NK-92 (cell line): ENCODE results near the gene ITPRIPL2.

Experiments used
- DNase-seq: peaks from one replicate; lab custom pipeline; 2025; ENCODE audit not compliant: unreplicated experiment; lab: John Stamatoyannopoulos, UW

ITPRIPL2 gene

DNA sequence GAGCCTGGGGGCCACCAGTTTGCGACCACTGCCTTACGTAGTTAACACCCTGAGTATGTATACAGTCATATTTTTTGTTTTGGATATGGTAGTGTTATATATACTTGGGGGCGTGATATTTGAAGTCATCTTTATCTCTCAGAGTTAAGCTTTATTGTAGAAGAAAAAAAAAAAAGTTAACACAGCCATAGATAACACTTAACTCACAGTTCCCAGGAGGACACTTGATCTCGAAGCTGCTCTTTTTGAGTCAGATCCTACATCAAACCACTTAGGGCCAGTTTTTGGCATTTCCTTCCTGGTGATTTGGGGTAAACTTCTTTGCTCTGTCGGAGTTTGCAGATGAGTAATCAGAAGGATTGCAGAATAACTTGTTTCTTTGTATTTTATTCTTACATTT, 5.8 kb downstream of the ITPRIPL2 start:
- DNase-seq: no peak

GRCh38 chr16:19123535-19124178, 9.9 kb downstream of the ITPRIPL2 start:
- no peak for DNase-seq

- no peak for DNase-seq
Observed at GRCh38 chr16:19126300-19126699, 12.5 kb downstream of the ITPRIPL2 start.

DNA sequence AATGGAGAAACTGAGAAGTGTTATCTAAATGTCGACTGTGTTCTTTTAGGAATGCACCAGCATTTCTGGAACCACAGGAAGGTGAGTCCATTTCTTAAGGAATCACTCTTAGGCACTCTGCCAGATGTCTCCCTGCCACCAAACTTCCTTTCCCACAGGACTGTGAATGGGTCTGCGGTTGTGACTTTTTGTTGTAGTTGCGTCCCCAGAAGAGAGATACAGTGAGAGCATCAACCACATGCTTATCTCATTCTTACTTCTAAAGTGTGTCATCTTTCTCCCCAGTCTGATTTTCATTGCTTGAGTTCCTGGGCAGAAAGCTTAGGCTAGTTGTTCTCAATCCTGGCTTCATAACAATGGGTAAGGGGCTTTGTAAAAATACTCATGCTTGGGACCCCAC, 13.4 kb downstream of the ITPRIPL2 start:
- DNase-seq: no peak

DNA sequence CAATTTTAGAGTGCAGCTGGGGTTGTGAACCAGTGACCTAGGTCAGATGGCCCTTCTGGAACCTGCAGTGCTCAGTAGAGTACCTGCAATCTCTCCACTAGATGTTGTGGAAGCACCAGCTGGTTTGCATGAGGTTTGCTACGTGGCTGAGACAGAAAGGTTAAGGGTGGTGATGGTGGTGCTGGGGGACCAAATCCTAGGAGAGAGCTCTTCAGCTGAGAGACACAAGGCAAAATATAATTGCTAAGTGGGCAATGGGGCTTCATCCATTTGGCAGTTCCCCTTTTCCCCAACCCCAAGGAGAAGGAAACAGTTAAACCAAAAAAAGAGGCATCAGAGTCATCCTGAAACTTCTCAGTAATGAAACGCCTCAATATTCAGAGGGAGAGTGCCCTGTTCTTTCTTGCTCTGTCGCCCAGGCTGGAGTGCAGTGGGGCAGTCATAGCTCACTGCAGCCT, 13.9 kb downstream of the ITPRIPL2 start:
- no peak for DNase-seq

DNA sequence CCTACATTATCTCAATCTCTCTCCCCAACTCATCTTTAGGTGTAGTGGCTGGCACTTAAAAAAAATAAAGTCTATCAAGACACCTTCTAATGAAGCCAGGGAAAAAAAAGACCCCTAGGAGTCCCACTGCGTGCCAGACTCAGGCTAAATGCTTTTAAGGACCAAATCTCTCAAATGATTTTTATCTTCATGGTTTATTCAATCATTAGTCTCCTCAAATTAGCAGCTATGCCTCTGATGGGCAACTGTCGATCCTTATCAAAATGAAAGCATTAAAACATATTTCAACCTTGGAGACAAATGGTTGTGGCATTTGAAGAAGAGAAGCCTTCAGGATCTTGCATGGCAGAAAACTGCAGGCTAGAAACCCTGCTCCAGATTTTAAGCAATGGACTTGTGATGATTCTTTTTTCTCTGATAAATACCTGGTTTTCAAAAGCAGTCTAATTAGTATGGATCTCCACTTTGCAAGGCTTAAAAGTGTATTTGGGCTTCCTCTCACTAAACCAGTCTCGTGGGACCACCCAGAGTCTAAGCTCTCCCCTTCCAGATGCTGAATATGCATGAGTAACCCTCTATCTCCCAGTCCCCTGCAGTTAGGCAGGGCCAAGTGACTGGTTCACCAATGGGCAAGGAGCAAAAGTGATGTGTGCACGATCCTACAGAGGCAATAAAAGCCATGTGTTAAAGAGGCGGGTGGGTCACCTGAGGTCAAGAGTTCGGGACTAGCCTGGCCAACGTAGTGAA, 14.9 kb downstream of the ITPRIPL2 start:
- no peak for DNase-seq

DNA sequence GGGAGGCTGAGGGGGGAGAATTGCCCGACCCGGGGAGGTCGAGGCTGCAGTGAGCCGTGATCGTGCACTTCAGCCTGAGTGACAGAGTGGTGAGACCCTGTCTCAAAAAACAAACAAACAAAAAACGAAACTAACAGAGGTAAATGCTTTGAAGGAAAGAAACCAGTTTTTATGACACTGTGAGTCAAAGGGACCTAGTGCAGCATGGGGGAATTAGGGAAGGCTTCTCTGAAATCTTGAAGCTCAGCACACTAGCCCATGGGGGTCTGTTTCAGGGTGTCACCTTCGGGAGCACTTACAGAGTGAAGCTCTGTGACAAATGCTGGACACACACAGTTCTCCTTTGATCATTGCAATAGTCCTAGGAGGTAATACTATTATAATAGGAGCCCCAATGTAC, 16.6 kb downstream of the ITPRIPL2 start:
- DNase-seq: no peak

- no peak for DNase-seq
Observed at GRCh38 chr16:19130852-19131824, 17.4 kb downstream of the ITPRIPL2 start.

DNA sequence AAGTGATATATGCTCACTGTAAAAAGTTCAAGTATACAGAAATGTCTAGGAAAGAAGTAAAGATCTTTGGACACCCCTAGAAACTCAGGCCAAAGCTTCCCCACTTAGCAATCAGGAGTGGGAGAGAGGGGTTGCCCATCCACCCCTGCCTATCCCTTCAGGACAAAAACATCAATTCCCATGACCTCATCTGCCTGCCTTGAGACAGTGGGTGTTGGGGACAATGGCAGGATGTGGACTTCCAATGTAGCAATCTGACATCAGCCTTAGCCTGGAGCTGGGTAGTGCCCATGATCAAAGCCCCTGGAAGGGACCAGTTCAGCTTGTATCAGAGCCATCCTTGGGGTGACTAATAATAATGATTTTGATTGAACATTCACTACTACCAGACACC, 18.1 kb downstream of the ITPRIPL2 start:
- no peak for DNase-seq

DNA sequence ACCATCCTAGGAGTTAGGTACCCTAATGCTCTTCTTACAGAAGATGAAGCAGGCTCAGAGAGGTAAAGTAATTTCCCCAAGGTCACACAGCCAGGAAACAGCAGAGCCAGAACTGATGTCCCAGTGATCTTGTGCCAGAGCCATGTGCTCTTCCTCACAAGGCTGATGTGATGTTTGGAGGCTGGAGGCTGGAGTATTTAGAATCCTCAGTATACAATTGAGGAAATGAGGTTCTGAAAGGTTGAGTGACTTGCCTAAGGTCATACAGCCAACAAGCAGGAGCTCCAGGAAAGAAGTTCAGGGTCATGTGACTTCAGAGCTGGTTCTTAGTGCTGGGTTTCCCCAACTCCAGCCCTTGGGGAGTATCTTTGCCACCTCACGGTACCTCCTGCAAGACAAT, 18.5 kb downstream of the ITPRIPL2 start:
- no peak for DNase-seq

GRCh38 chr16:19132898-19133297, 19.1 kb downstream of the ITPRIPL2 start:
- DNase-seq: no peak

DNA sequence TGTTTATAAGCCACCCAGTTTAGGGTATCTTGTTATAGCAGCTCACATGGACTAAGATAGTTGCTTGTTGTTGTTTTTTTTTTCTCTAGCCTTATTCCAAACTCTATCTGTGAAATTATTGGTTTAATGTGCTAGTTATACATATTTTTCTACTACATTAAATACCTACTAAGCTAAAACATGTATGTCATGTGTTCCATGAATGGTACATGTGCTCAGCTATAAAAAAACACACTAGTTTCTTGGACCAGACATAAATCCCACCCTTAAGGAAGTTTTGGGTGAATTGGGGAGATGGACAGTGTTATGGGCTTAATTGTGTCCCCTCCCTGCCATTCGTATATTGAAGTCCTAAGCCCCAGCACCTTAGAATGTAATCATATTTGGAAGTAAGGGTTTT, 19.8 kb downstream of the ITPRIPL2 start:
- no peak for DNase-seq

DNA sequence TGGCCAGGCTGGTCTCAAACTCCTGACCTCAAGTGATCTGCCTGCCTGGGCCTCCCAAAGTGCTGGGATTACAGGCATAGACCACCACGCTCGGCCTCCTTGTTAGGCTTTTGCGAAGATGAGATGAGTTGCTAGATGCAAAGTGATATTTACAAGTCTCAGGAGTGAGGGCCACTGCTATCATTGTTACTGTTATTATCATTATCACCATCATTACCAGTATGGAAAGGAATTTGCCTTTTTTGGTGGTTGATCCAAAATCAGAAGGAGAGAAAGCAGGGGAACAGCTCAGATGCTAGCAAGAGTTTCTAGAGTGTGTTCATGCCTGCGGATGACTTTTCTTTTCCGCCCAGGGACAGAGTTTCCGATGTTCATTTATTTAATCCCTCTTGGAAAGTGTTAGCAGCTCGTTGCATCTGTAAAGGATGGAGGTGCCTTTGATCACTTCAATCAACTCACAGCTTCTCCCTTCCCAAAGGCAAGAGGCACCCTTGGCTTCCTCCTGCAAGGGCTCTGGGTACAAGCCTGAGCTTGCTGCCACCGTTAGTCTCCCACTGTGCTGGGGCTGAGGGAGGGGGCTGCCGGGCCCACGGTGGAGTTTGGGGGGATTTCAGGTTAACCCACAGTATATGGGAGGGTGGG, 21.6 kb downstream of the ITPRIPL2 start:
- no peak for DNase-seq

DNA sequence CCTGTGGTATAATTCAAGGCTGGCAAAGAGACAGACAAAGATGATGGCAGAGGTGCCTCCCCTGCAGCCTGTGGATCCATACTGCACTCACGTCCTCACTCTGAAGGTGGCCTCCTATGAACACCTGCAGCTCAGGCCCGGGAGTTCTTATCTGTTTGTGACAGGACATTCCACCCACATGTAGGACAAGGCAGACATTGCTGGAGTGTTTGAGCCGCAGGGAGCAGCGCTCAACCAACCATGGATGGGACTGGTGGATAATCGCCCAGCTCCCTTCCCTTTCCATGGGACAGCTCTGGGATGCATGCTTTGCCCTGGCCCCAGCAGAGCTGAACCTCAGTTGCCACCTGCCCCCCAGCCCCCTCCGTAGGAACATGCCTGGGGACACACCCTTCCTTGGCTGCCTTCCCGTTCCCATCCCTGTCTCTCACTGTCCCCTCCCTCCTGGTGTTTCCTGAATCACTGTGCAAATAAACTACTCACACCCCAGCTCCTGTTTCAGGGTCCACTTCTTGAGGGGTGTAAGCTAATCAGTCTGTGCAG, 22.2 kb downstream of the ITPRIPL2 start:
- no peak for DNase-seq

DNA sequence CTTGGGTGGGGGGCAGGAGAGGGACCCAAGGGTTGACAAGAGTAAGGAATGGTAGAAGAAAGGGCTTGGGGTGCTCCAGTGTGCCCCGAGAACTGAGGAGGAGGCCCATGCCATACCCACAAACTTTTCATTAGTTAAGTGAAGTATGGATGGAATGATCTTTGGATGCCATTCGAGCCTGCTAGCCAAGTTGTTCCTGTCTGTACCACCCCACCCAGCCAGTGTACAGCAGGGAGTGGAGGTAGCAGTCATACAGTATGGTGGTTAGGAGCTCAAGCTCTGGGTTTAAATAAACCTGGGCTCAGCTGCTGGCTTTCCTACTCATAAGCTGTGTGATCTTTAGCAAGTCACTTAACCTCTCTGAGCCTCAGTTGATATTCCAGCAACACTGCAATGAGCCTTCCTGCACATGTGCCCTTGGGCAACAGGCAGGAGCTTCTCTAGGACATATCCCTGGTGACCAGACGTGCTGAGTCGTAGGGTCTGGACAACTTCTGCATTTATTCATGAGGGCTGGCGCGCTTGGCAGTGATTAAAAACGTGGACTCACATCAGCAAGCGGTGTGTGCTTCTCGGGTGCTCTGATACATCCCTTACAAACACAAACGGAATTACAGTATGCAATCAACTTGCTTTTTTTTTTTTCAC, 22.9 kb downstream of the ITPRIPL2 start:
- no peak for DNase-seq

DNA sequence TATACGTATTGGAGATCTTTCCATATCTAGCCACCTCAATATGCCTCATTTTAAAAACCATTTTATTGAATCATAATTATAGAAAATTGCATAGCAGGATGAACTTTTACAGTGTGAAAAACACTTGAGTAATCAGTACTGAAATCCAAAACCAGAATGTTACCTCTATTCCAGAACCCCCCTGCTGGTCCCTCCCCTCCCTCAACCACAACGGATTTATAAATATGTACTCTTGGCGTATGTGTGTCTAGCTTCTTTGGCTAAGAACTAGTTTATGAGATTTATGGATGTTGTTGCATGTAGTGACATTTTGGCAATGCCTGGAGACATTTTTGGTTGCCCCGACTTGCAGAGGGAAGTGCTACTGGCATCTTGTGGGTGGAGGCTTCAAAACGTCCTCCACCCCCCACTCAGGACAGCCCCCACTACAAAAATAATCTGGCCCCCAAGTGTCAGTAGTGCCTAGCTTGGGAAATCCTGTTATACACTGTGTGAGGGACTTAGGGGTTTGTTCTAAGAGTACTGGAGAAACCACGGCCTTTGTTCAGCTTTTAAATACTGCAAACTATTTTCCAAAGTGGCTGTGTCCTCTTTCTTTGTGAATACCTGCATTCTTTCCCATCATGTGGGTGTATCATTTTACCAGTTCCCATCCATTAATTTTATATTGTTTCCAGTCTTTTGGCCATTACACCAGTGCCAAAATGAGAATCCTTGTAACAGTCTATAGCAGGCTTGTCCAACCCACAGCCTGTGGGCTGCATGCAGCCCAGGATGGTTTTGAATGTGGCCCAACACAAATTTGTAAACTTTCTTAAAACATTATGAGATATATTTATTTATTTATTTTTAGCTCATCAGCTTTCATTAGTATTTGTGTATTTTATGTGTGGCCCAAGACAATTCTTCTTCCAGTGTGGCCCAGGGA, 23.7 kb downstream of the ITPRIPL2 start:
- DNase-seq: no peak

GRCh38 chr16:19138601-19139000, 24.8 kb downstream of the ITPRIPL2 start:
- no peak for DNase-seq

DNA sequence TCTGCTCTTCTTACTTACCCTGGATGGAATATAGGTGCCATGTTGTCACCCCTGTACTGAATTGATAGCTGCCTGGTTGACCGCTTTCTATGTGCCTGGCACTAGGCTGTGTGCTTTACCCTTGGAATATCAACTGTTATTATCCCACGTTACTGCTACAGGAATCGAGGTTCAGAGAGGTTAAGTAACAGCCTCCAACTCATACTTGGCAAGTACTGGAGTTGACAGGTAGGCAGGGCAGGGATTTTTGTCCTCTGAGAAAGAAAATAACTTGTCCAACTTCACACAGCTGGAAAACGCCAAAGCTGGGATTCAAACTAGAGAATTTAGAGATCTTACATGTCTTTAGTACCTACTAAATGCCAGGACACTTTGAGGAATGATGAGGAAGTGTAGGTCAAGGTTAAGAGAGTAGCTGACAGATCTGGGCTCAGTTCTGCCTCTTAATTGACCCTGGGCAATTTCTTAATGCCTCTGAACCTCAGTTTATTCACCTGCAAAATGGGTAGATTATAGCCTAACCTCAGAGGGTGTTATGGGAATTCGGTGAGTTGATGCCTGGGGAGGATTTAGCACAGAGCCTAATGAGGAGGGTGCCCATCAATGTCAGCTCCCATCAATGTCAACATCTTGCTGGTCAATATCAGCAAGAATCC, 25.8 kb downstream of the ITPRIPL2 start:
- DNase-seq: no peak

DNA sequence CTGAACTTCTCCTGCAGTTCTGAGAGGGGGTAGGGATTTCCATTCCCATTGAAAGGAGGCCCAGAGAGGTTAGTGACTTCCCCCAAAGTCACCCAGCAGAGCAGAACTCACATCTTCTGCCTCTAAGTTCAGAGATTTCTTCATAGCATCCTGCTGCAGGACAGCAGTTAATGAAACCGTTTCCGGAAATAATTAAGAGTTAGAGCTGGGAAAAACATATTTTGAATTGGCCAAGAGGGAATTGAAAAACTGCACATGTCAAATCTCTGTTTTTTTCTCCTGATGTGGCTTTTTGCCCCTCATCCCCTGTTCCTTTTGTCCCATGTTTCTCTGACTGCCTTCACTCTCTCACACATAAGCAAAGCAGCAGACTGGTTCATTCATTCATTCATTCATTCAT, 26.6 kb downstream of the ITPRIPL2 start:
- DNase-seq: no peak
